DMS53 treated with DMSO at 0.1 percent for 48 hours (cell line): ENCODE data around the gene UNC45B.
"Not testable (repeated sequence)": the region's sequence is repeated elsewhere in the genome, so short reads cannot be mapped to it uniquely, and the experiment has no call there.

Experiments used
- DNase-seq: peaks from one replicate; lab custom pipeline; 2025; ENCODE audit not compliant: unreplicated experiment; lab: John Stamatoyannopoulos, UW

The UNC45B gene

GRCh38 chr17:35147375-35147905, at the start of gene UNC45B:
Gene UNC45B (plus strand): TSS chr17:35147817. CDS start chr17:35148264, 447 bp downstream.
- DNase-seq: no peak

- no peak for DNase-seq
Observed at GRCh38 chr17:35099908-35100307, 47.7 kb upstream of the UNC45B start.

- no peak for DNase-seq
Observed at GRCh38 chr17:35101036-35101435, 46.6 kb upstream of the UNC45B start.

- no peak for DNase-seq
Observed at GRCh38 chr17:35101725-35102124, 45.9 kb upstream of the UNC45B start.

GRCh38 chr17:35103271-35103670, 44.3 kb upstream of the UNC45B start:
- no peak for DNase-seq

GRCh38 chr17:35104844-35105450, 42.7 kb upstream of the UNC45B start:
- DNase-seq: no peak

GRCh38 chr17:35110791-35111190, 36.8 kb upstream of the UNC45B start:
- not testable (repeated sequence) for DNase-seq

- no peak for DNase-seq
Observed at GRCh38 chr17:35116845-35117244, 30.8 kb upstream of the UNC45B start.

GRCh38 chr17:35117984-35118383, 29.6 kb upstream of the UNC45B start:
- no peak for DNase-seq

GRCh38 chr17:35119370-35120165, 28.0 kb upstream of the UNC45B start, which contains the start of gene RAD51D:
Gene RAD51D (minus strand): TSS chr17:35119860. CDS start chr17:35119613, 247 bp downstream.
- peak; percentile 42 for DNase-seq

- no peak for DNase-seq
Observed at GRCh38 chr17:35121315-35121714, 26.3 kb upstream of the UNC45B start, which contains the start of gene FNDC8. Gene FNDC8 (plus strand): TSS chr17:35121615. CDS start chr17:35121694, 79 bp downstream.

GRCh38 chr17:35127751-35128514, 19.7 kb upstream of the UNC45B start:
- DNase-seq: no peak

- no peak for DNase-seq
Observed at GRCh38 chr17:35129154-35129972, 18.3 kb upstream of the UNC45B start.

- DNase-seq: no peak
Observed at GRCh38 chr17:35129973-35130351, 17.7 kb upstream of the UNC45B start.

- DNase-seq: no peak
Observed at GRCh38 chr17:35130392-35130791, 17.2 kb upstream of the UNC45B start.

GRCh38 chr17:35132099-35132498, 15.5 kb upstream of the UNC45B start:
- DNase-seq: no peak

GRCh38 chr17:35132816-35133550, 14.6 kb upstream of the UNC45B start:
- no peak for DNase-seq

- DNase-seq: no peak
Observed at GRCh38 chr17:35135322-35135721, 12.3 kb upstream of the UNC45B start.

GRCh38 chr17:35138218-35138617, 9.4 kb upstream of the UNC45B start:
- no peak for DNase-seq
